NT2/D1 (cell line): ENCODE data around the gene YPEL2.

Source experiments
- SUZ12 ChIP-seq: IDR thresholded peaks from 2 replicates; pipeline ENCODE4 v1.6.1; 2011; ENCODE audit not compliant: insufficient read length, insufficient read depth; ENCODE audit errors: extremely low read depth
- YY1 ChIP-seq: IDR thresholded peaks from 2 replicates; pipeline ENCODE4 v1.6.1; 2011; ENCODE audit not compliant: insufficient read length, insufficient read depth
- ZNF274 ChIP-seq: IDR thresholded peaks from 2 replicates; pipeline ENCODE4 v1.6.1; 2011; ENCODE audit warnings: mild to moderate bottlenecking, low read depth, low read length

- TF ChIP-seq SUZ12 (no peak), YY1 (no peak), ZNF274 (no peak)
Observed at GRCh38 chr17:59380474-59380873, 49.0 kb downstream of the YPEL2 start.
